Psoas muscle (tissue), 8 donors: ENCODE data around the gene RMI1. TPM values are rescaled to one million over a fixed set of nuclear protein-coding genes. Genes with fewer than 3 reads are reported as not detected.

Source experiments
- ATAC-seq, 4 donors: fragments of 200-7000 bp; cut with Tn5 transposase; one replicate each; pipeline ENCODE4 v1.9.1; 2020; ENCODE audit warnings: moderate library complexity in 3 of 4, mild to moderate bottlenecking in 2 of 4
- DNase-seq, 2 donors: peaks; one replicate each; pipeline ENCODE4 v3.0.0-alpha.2; 2020
- H3K27ac ChIP-seq: fragments of 200-600 bp; one replicate; pipeline ENCODE4 v1.8.0; 2022
- H3K27me3 ChIP-seq, 3 donors: fragments of 200-600 bp in 1 of 3; one replicate each; pipeline versions ENCODE4 v1.6.1 to v1.8.0; 2013 to 2022; ENCODE audit warnings: low read length in 2 of 3, mild to moderate bottlenecking in 2 of 3, moderate library complexity in 1 of 3; ENCODE audit not compliant: insufficient read depth in 3 of 3
- H3K36me3 ChIP-seq, 2 donors: fragments of 200-600 bp in 1 of 2; one replicate each; pipeline versions ENCODE4 v1.6.1 to v1.8.0; 2013 to 2022; ENCODE audit warnings: low read depth in 1 of 2, mild to moderate bottlenecking in 1 of 2, moderate library complexity in 1 of 2; ENCODE audit not compliant: insufficient read depth in 1 of 2
- H3K4me1 ChIP-seq: fragments of 200-600 bp; one replicate; pipeline ENCODE4 v1.8.0; 2022
- H3K4me3 ChIP-seq: fragments of 200-600 bp; one replicate; pipeline ENCODE4 v1.8.0; 2022; ENCODE audit warnings: mild to moderate bottlenecking
- H3K9me3 ChIP-seq: fragments of 200-600 bp; one replicate; pipeline ENCODE4 v1.8.0; 2022
- WGBS, 3 donors: extraction: QIAGEN DNeasy Blood & Tissue Kit; methylation state at CpG; one replicate each; pipeline versions ENCODE4 v1.1.6 to v1.1.7; 2013; 5-methylcytosine and 5-hydroxymethylcytosine counted together
- intact Hi-C, 2 donors: fragments of 100-400 bp; cut with DNase I; formaldehyde crosslinking; loops; one replicate each; pipeline versions ENCODE4 v1.11.0 to v1.14.2; 2022
- polyA plus RNA-seq, 3 donors: library from polyadenylated mRNA; stranded (reverse); fragments of 200-250 nt; gene quantifications; one replicate each; pipeline ENCODE4 v1.2.3, GENCODE V29; 2013
- total RNA-seq, 4 donors: library from RNA; stranded (reverse); fragmentation: NEBNext Ultra II Directional in 2 of 4; extraction: Animal tissue kit (Norgen Biotek cat#: 25700) in 2 of 4; gene quantifications; one replicate each; pipeline versions ENCODE4 v1.2.1 to v1.2.4, GENCODE V29; 2021 to 2023
- TF ChIP-seq, protein P1 (sequence below): fragments of 200-600 bp; IDR thresholded peaks from one replicate; pipeline ENCODE4 v1.8.0; 2022; ENCODE audit warnings: antibody characterized with exemption
- donor health status: healthy with polysubstance abuse.
- donor health status: DM: no; HTN: no; CAD: no; lungs with moderate emphysema.
- donor health status: Bipolar disorder and iron deficiency.
- donor health status: healthy.
- donor health status: DM: yes; HTN: yes; CAD: no.
- donor health status: DM: no; HTN: no; CAD: no.
- donor health status: DM: no; HTN: no; CAD: no.
- donor health status: DM: yes; HTN: yes; CAD: no.

The RMI1 gene
- total and polyA plus RNA-seq, 7 donors: 2.4 to 15.1 (median 4.1) TPM

DNA sequence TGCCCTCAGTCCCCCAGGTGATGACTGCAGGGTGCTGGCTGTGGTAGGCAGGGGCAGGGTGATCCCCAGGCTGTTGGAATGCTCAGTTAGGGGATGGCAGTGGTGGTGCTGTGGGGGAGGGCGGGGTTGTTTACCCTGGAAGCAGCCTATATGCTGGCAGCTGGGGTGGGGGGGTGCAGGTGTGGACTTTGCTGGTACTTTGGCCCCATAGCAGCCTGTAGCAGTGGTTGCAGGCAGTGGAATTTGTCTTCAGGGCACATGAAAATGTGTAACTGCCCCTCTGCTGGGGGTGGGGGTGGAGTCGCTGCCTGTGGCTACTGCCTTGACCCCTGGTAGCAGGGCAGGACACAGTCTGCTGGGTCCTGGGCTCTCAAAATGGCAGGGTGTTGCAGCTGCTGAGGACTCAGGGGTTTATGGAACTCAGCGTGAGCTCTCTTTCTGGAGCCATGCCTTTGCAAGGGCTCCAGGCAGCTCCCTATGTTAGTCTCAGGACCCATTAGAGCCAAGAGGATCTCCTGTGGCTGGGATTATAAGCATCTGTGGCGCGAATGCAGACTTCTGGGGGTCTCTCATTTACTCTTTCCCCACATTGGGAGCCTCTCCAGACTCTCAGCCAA is 65.0 kb downstream of the RMI1 start:
- Histone ChIP-seq H3K4me3 (no peak overlapping the region), H3K4me1 (no peaks in the 10 kb centered on the region), H3K9me3 (no peaks in the 10 kb centered on the region), H3K27ac (no peak overlapping the region), H3K27me3 (no peaks in the 10 kb centered on the region), H3K36me3 (no peaks in the 10 kb centered on the region)
- intact Hi-C loops: no loop called here
- TF ChIP-seq, protein P1, sequence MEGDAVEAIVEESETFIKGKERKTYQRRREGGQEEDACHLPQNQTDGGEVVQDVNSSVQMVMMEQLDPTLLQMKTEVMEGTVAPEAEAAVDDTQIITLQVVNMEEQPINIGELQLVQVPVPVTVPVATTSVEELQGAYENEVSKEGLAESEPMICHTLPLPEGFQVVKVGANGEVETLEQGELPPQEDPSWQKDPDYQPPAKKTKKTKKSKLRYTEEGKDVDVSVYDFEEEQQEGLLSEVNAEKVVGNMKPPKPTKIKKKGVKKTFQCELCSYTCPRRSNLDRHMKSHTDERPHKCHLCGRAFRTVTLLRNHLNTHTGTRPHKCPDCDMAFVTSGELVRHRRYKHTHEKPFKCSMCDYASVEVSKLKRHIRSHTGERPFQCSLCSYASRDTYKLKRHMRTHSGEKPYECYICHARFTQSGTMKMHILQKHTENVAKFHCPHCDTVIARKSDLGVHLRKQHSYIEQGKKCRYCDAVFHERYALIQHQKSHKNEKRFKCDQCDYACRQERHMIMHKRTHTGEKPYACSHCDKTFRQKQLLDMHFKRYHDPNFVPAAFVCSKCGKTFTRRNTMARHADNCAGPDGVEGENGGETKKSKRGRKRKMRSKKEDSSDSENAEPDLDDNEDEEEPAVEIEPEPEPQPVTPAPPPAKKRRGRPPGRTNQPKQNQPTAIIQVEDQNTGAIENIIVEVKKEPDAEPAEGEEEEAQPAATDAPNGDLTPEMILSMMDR: no peak
- no peak for DNase-seq
- 87 to 93% (median 90%) methylated on average over 5 of the region's 5 CpGs for WGBS, 3 donors
- ATAC-seq: no peak

Other genes with a start within 250 kb of the RMI1 start
- 10 to 100 TPM; 34.7 to 46.7 (median 38.1) TPM for gene GKAP1, start 163.0 kb upstream of the RMI1 start, total RNA-seq
- gene GKAP1, start 163.0 kb upstream of the RMI1 start, polyA plus RNA-seq: 10 to 100 TPM; 13.4 to 89.1 (median 63.3) TPM
- 1 to 10 TPM; 1.8 to 3.8 (median 2.7) TPM for gene KIF27, start 59.4 kb upstream of the RMI1 start, total RNA-seq
- 1 to 10 TPM in 2 of 3 donors, under 1 TPM in 1; 0.73 to 1.4 (median 1.0) TPM for gene KIF27, start 59.4 kb upstream of the RMI1 start, polyA plus RNA-seq
- gene HNRNPK, start 590 bp upstream of the RMI1 start, total RNA-seq: 100 to 1,000 TPM; 253 to 369 (median 344) TPM
- 100 to 1,000 TPM; 241 to 337 (median 327) TPM for gene HNRNPK, start 590 bp upstream of the RMI1 start, polyA plus RNA-seq